ENCODE data around the gene KCNN1.

KCNN1 gene

GRCh38 chr19:17947815-17948513 lies 18.9 kb upstream of the KCNN1 start:
- DNase-seq (ENCODE audit: low read depth): peak; percentile 95

DNA sequence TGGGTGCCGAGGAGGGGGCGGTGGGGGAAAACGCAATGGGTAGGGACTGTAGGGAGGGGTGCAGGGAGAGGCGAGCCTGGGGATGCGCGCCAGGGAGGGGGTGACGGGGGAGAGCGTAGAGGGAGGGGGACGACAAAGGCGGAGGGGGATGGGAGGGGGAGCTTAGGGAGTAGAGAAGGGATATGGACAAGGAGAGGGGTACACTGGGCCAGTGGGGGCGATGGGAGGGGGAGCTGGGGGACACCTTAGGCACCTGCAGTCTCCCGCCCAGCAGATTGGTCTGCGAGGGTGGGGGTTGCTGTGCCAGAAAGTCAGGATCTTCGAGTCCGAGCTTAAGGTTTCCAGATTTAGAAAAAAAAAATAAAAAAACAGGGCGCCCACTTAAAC lies 18.4 kb upstream of the KCNN1 start:
- DNase-seq (ENCODE audit: low read depth): no peak

- no peak for DNase-seq (ENCODE audit: low read depth)
Observed at GRCh38 chr19:17948931-17949930, 17.7 kb upstream of the KCNN1 start.

GRCh38 chr19:17949956-17950309 lies 17.0 kb upstream of the KCNN1 start:
- no peak for DNase-seq (ENCODE audit: low read depth)

GRCh38 chr19:17950310-17951156 lies 16.4 kb upstream of the KCNN1 start:
- DNase-seq (ENCODE audit: low read depth): no peak

DNA sequence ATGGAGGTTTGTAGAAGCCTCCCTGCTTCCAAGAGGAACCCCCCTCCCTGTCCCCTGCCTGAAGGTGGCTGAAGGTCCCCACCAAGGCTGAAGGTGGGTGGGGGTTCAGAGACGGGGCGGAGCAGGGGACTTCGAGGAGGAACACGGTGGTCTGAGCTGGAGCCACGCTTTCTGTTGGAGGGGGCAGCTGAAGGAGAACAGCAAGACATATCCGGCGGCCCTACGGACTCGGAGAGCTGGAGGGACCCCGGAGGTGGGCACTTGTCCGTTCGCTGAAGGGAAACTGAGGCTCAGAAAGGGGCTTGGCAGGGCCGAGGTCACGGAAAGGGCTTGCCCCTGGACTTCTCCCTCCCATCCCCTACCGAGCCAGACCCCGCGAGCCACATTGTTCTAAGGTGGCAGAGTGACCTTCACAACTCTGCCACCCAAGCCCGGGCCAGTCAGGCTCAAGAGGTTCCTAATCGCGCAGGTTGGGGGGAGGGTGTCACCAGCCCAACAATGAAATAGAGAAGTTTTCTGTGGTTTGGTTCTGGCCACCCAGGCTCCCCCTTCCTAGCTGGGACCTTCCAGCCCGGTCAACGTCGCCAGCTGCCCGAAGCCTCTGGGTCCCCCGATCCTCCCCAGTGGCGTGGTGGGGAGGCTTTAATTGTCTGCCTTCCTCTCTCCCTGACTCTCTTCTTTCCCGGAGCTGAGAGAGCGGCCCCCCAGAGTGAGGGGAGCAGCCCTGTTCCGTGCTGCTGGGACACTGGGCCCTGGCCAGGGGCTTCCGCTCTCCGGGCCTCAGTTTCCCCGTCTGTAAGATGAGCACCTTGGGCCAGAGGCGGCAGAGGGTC lies 15.5 kb upstream of the KCNN1 start:
- DNase-seq (ENCODE audit: low read depth): no peak

DNA sequence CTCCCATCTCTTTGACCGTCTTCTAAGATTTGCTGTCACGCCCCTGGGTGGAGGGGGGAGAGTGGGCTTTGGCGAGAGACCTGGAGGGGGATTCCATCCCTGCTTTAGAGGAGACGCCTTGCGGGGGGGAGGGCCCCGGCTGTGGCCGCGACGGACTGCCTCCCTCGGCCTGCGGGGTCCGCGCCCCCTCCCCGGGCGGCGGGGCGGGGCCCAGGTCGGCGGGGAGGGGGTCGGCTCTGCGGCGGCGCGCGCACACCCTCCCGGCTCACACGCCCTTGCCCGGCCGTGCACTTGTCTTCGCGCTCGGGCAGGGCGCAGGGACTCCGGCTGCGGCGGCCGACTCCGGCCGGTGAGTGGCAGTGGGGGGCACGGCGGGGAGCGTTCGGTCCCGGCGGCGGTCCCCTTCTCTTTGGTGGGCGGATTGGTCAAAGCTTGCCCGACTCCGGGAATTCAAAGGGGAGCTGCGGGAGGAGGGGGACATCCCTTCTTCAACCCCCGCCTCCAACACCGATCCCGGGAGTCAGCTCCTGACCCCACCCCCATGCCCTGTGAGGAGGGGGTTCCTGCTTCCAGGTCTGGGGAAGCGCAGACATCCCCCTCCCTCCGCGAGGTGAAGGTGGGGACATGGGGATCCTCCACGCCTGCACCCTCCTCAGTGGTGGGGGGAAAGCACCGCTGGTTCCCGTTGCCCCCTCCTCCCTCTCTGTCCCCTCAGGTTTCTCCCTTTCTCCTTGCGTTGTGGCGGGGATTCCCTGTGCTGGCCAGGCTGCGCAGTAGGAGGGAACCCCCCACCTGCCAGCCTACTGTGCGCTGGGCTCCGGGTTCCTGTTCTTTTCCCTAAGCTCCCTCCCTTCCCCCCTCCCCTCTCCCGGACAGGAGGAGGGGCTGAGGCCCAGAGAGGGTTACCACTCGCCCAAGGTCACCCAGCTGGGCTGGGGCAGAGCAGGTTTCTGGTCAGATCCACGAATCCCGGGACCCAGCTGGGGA lies 14.6 kb upstream of the KCNN1 start:
- no peak for DNase-seq (ENCODE audit: low read depth)

- no peak for DNase-seq (ENCODE audit: low read depth)
Observed at GRCh38 chr19:17953316-17953801, 13.5 kb upstream of the KCNN1 start.

- no peak for DNase-seq (ENCODE audit: low read depth)
Observed at GRCh38 chr19:17953869-17954268, 13.0 kb upstream of the KCNN1 start.

GRCh38 chr19:17954401-17954800 lies 12.5 kb upstream of the KCNN1 start:
- no peak for DNase-seq (ENCODE audit: low read depth)

GRCh38 chr19:17957149-17957849 lies 9.6 kb upstream of the KCNN1 start:
- DNase-seq (ENCODE audit: low read depth): no peak

GRCh38 chr19:17957885-17958284 lies 9.0 kb upstream of the KCNN1 start:
- DNase-seq (ENCODE audit: low read depth): no peak

GRCh38 chr19:17963936-17964691 lies 2.8 kb upstream of the KCNN1 start:
- DNase-seq (ENCODE audit: low read depth): no peak

- no peak for DNase-seq (ENCODE audit: low read depth)
Observed at GRCh38 chr19:17965370-17966128, 1.4 kb upstream of the KCNN1 start.

DNA sequence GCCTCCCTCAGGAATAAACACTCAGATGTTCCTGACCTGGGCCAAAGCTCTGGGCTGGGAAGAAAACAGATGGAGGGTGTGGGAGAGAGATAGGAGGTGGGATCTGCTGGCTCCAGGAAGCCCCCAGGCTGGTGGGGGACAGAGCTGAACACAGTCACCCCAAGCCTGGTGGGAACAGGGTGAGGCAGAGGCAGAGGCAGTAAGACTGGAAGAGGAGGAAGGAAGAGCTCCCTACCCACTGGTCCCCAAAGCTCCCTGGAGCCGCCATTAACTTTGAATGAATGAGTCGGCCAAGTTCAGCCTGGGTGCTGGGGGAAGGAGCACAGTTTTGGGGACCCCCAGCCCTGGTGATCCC lies 801 bp upstream of the KCNN1 start:
- DNase-seq (ENCODE audit: low read depth): no peak

DNA sequence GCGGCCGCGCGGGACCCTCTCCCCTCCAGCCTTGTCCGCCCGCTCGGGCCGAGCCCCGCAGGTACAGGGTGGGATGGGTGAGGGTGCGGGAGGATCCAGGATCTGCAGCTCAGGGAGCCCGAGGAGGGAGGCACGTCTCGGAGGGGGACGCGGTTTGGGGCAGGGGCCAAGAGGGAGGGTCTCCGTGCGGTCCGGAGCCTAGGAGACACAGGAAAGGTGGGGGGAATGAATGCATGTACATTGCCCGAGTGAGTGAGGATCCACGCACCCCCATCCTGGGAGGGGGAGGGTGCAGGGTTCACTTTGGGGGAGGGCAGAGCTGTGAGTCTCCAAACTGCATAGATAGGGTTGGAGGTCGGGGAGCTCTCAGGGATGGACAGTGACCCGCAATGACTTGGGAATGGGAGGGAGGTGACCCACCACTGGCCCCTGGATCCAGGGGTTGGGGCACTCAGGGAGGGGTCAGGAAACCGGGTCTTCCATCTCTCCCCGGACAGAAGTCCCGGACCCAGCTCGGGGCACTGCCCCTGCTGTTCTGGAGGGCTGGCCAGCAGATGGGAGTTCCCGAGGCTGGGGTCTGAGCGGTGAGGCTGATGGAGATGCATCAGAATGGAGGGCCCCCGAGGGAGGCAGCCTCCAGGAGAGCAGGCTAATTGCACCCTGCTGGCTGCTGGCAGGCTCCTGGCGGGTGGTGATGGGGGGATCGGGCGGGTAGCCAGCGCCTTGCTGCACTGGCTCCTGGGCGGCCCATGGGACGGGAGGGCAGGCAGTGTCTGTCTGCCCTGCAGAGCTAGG lies 547 bp downstream of the KCNN1 start:
- no peak for DNase-seq (ENCODE audit: low read depth)

- no peak for DNase-seq (ENCODE audit: low read depth)
Observed at GRCh38 chr19:17968362-17968761, 1.5 kb downstream of the KCNN1 start.

Data from activated T-helper 1 cell treated with Interleukin-2 at 50 U/mL for 16 hours (primary cell).